HG03045 (cell line): ENCODE results near the gene VASN.

Source experiments
- ATAC-seq: cut with Tn5 transposase; IDR thresholded peaks from one replicate; pipeline ENCODE4 v1.9.1; 2021; ENCODE audit warnings: mild to moderate bottlenecking, moderate library complexity; ENCODE audit not compliant: unreplicated experiment

The VASN gene

GRCh38 chr16:4351880-4352279, 19.8 kb upstream of the VASN start:
- ATAC-seq, result no peak

GRCh38 chr16:4352843-4353242, 18.8 kb upstream of the VASN start:
- ATAC-seq, result no peak

- ATAC-seq, result no peak
These were observed 18.0 kb upstream of the VASN start for GRCh38 chr16:4353675-4354074.

GRCh38 chr16:4354512-4355409, 16.9 kb upstream of the VASN start:
- ATAC-seq, result no peak

GRCh38 chr16:4356820-4357219, 14.8 kb upstream of the VASN start:
- no peak for ATAC-seq

- no peak for ATAC-seq
These were observed 13.4 kb upstream of the VASN start for GRCh38 chr16:4358236-4358635.

GRCh38 chr16:4358831-4359561, 12.7 kb upstream of the VASN start:
- no peak for ATAC-seq

- ATAC-seq, result no peak
These were observed 11.7 kb upstream of the VASN start for GRCh38 chr16:4359914-4360313.

GRCh38 chr16:4360538-4361021, 11.1 kb upstream of the VASN start:
- no peak for ATAC-seq

GRCh38 chr16:4361033-4361943, 10.4 kb upstream of the VASN start:
- ATAC-seq, result no peak

- no peak for ATAC-seq
These were observed 9.7 kb upstream of the VASN start for GRCh38 chr16:4361944-4362311.

- no peak for ATAC-seq
These were observed 9.0 kb upstream of the VASN start for GRCh38 chr16:4362476-4363135.

GRCh38 chr16:4364196-4365013, 7.2 kb upstream of the VASN start:
- no peak for ATAC-seq

GRCh38 chr16:4365014-4365406, 6.6 kb upstream of the VASN start:
- ATAC-seq, result no peak

- no peak for ATAC-seq
These were observed 6.0 kb upstream of the VASN start for GRCh38 chr16:4365615-4366014.

GRCh38 chr16:4366016-4366415, 5.6 kb upstream of the VASN start:
- no peak for ATAC-seq

GRCh38 chr16:4367393-4367856, 4.2 kb upstream of the VASN start:
- ATAC-seq, result no peak

GRCh38 chr16:4369007-4369733, 2.5 kb upstream of the VASN start:
- ATAC-seq, result no peak

- ATAC-seq, result no peak
These were observed 1.5 kb upstream of the VASN start for GRCh38 chr16:4370151-4370550.
